ES-I3 (cell line): Measurements from ENCODE around the gene DNAJC17.

Source experiments
- H3K36me3 ChIP-seq: 2 replicates; pipeline ENCODE4 v1.6.1; 2013; ENCODE audit warnings: mild to moderate bottlenecking, low read length, control low read depth, moderate library complexity; ENCODE audit not compliant: insufficient read depth
- H3K4me1 ChIP-seq: 2 replicates; pipeline ENCODE4 v1.6.1; 2013; ENCODE audit warnings: mild to moderate bottlenecking, control low read depth, low read length; ENCODE audit not compliant: insufficient read depth
- H3K9ac ChIP-seq: 2 replicates; pipeline ENCODE4 v1.6.1; 2013; ENCODE audit warnings: low read depth, mild to moderate bottlenecking, low read length, moderate library complexity
- H3K9me3 ChIP-seq: 2 replicates; pipeline ENCODE4 v1.6.1; 2013; ENCODE audit warnings: mild to moderate bottlenecking, low read length, moderate library complexity; ENCODE audit not compliant: control insufficient read depth, insufficient read depth

DNAJC17 gene

GRCh38 chr15:40771242-40771641, 36.0 kb downstream of the DNAJC17 start:
- no peaks in the 10 kb centered on the region for H3K36me3 ChIP-seq
- peaks cover 29% of the 10 kb centered on the region for H3K4me1 ChIP-seq
- H3K9ac ChIP-seq = no peak overlapping the region
- H3K9me3 ChIP-seq = no peaks in the 10 kb centered on the region

- Histone ChIP-seq H3K9ac (no peak overlapping the region), H3K36me3 (no peaks in the 10 kb centered on the region), H3K4me1 (peaks cover 37% of the 10 kb centered on the region), H3K9me3 (no peaks in the 10 kb centered on the region)
These were observed 37.0 kb downstream of the DNAJC17 start for GRCh38 chr15:40770147-40770721.

GRCh38 chr15:40769274-40770146, 37.8 kb downstream of the DNAJC17 start, which contains the start of gene C15orf62:
Gene C15orf62, plus strand, starts transcription at chr15:40769980. Its CDS starts 516 bp downstream, at chr15:40770496.
- H3K9me3 ChIP-seq = no peaks in the 10 kb centered on the region
- peaks cover 43% of the 10 kb centered on the region for H3K4me1 ChIP-seq
- no peak within 1 kb of the TSS for H3K9ac ChIP-seq
- no peaks in the 10 kb centered on the region for H3K36me3 ChIP-seq

GRCh38 chr15:40768521-40769273, 38.6 kb downstream of the DNAJC17 start:
- H3K9me3 ChIP-seq = no peaks in the 10 kb centered on the region
- H3K36me3 ChIP-seq = no peaks in the 10 kb centered on the region
- H3K4me1 ChIP-seq = peaks cover 43% of the 10 kb centered on the region
- H3K9ac ChIP-seq = no peak overlapping the region

GRCh38 chr15:40767838-40768500, 39.3 kb downstream of the DNAJC17 start:
- Histone ChIP-seq H3K9me3 (no peaks in the 10 kb centered on the region), H3K9ac (no peak overlapping the region), H3K4me1 (peaks cover 43% of the 10 kb centered on the region), H3K36me3 (no peaks in the 10 kb centered on the region)

GRCh38 chr15:40766906-40767837, 40.1 kb downstream of the DNAJC17 start:
- H3K4me1 ChIP-seq = peaks cover 43% of the 10 kb centered on the region
- H3K9ac ChIP-seq = no peak overlapping the region
- H3K36me3 ChIP-seq = no peaks in the 10 kb centered on the region
- no peaks in the 10 kb centered on the region for H3K9me3 ChIP-seq

GRCh38 chr15:40766194-40766815, 41.0 kb downstream of the DNAJC17 start:
- Histone ChIP-seq H3K9ac (no peak overlapping the region), H3K4me1 (peaks cover 43% of the 10 kb centered on the region), H3K9me3 (no peaks in the 10 kb centered on the region), H3K36me3 (no peaks in the 10 kb centered on the region)

- Histone ChIP-seq H3K9me3 (no peaks in the 10 kb centered on the region), H3K4me1 (peaks cover 36% of the 10 kb centered on the region), H3K36me3 (no peaks in the 10 kb centered on the region), H3K9ac (peak overlapping the region; percentile 79)
These were observed 42.6 kb downstream of the DNAJC17 start for GRCh38 chr15:40764629-40765103.

- Histone ChIP-seq H3K36me3 (no peaks in the 10 kb centered on the region), H3K9ac (peak within 1 kb of the TSS; percentile 79), H3K4me1 (peaks cover 33% of the 10 kb centered on the region), H3K9me3 (no peaks in the 10 kb centered on the region)
These were observed 43.3 kb downstream of the DNAJC17 start, which contains the start of gene GCHFR for GRCh38 chr15:40763801-40764628. Gene GCHFR, plus strand, starts transcription at chr15:40764068. Its CDS starts 113 bp downstream, at chr15:40764181.

- Histone ChIP-seq H3K36me3 (no peaks in the 10 kb centered on the region), H3K9ac (peak overlapping the region; percentile 79), H3K9me3 (no peaks in the 10 kb centered on the region), H3K4me1 (peaks cover 31% of the 10 kb centered on the region)
These were observed 44.1 kb downstream of the DNAJC17 start for GRCh38 chr15:40762919-40763800.

- Histone ChIP-seq H3K4me1 (peaks cover 3% of the 10 kb centered on the region; the same call in 1 of the 2 replicates), H3K9me3 (no peaks in the 10 kb centered on the region), H3K9ac (no peak overlapping the region), H3K36me3 (no peaks in the 10 kb centered on the region)
These were observed 47.3 kb downstream of the DNAJC17 start for GRCh38 chr15:40759961-40760360.
